ENCODE results near the gene TUBA1A. TPM values are rescaled to one million over a fixed set of nuclear protein-coding genes. Genes with fewer than 3 reads are reported as not detected.

TUBA1A gene
- total and polyA plus RNA-seq, 10 donors, result 47.2 to 120 (median 70.1) TPM

- 80 to 89% (median 83%) methylated on average over 3 of the region's 3 CpGs for WGBS, 5 donors
- Histone ChIP-seq H3K4me3 (no peak overlapping the region), H3K9me3 (no peaks in the 10 kb centered on the region), H3K4me1 (peaks cover 10 to 45% (median 26%) of the 10 kb centered on the region in 6 donors), H3K27me3 (replicated peaks in 1 of 7) (no peaks in the 10 kb centered on the region), H3K36me3 (peaks cover 0 to 13% (median 7%) of the 10 kb centered on the region in 6 donors), H3K27ac (no peak overlapping the region)
- intact Hi-C loops (cut with DNase I; ENCODE audit: low total_unique reads), result no loop called here
- no peak for TF ChIP-seq POLR2AphosphoS5 (IDR thresholded peaks at IDR 0.05)
- TF ChIP-seq POLR2A (IDR thresholded peaks at IDR 0.05), result no peak
- TF ChIP-seq, protein P1, sequence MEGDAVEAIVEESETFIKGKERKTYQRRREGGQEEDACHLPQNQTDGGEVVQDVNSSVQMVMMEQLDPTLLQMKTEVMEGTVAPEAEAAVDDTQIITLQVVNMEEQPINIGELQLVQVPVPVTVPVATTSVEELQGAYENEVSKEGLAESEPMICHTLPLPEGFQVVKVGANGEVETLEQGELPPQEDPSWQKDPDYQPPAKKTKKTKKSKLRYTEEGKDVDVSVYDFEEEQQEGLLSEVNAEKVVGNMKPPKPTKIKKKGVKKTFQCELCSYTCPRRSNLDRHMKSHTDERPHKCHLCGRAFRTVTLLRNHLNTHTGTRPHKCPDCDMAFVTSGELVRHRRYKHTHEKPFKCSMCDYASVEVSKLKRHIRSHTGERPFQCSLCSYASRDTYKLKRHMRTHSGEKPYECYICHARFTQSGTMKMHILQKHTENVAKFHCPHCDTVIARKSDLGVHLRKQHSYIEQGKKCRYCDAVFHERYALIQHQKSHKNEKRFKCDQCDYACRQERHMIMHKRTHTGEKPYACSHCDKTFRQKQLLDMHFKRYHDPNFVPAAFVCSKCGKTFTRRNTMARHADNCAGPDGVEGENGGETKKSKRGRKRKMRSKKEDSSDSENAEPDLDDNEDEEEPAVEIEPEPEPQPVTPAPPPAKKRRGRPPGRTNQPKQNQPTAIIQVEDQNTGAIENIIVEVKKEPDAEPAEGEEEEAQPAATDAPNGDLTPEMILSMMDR (IDR thresholded peaks at IDR 0.05 in 8 of 11, conservative IDR thresholded peaks at IDR 0.05 in 3 of 11), result no peak
- DNase-seq, result no peak
These were observed 2.1 kb upstream of the TUBA1A start for GRCh38 chr12:49190974-49191373.

- intact Hi-C loops (cut with DNase I; ENCODE audit: low total_unique reads), result loop anchor here (2.0 kb wide), 1 partner anchor 59 kb away; the partner anchor contains the start of gene TUBA1B
- H3K4me1 ChIP-seq, result peaks cover 10 to 38% (median 24%) of the 10 kb centered on the region in 6 donors
- H3K36me3 ChIP-seq, result peaks cover 0 to 22% (median 17%) of the 10 kb centered on the region in 6 donors
- DNase-seq, result no peak
- no peak for TF ChIP-seq POLR2AphosphoS5 (IDR thresholded peaks at IDR 0.05)
- H3K27ac ChIP-seq, result peak overlapping the region; percentile 97 to 100 (median 98)
- 87 to 93% (median 91%) methylated on average over 12 of the region's 12 CpGs for WGBS, 5 donors
- no peaks in the 10 kb centered on the region for H3K27me3 ChIP-seq (replicated peaks in 1 of 7)
- H3K4me3 ChIP-seq, result peak overlapping the region in 6 of 8 donors; percentile 63 to 90 (median 80)
- no peaks in the 10 kb centered on the region for H3K9me3 ChIP-seq
These were observed 1.1 kb upstream of the TUBA1A start for GRCh38 chr12:49189731-49190716.

GRCh38 chr12:49188201-49188915 lies 522 bp downstream of the TUBA1A start:
- Histone ChIP-seq H3K27me3 (replicated peaks in 1 of 7) (no peaks in the 10 kb centered on the region), H3K9me3 (no peaks in the 10 kb centered on the region), H3K4me3 (peak overlapping the region; percentile 63 to 90 (median 80)), H3K36me3 (peaks cover 0 to 39% (median 27%) of the 10 kb centered on the region in 6 donors), H3K4me1 (peaks cover 10 to 38% (median 24%) of the 10 kb centered on the region in 6 donors), H3K27ac (peak overlapping the region; percentile 97 to 100 (median 98))
- 0% methylated on average over 46 to 52 of the region's 52 CpGs for WGBS, 5 donors
- peak; percentile 95 for DNase-seq
- intact Hi-C loops (cut with DNase I; ENCODE audit: low total_unique reads), result loop anchor here (2.0 kb wide), 1 partner anchor 58 kb away; the partner anchor contains the start of gene TUBA1B
- TF ChIP-seq POLR2AphosphoS5 (IDR thresholded peaks at IDR 0.05) (peak in 2 of 3 donors; percentile 67 to 71), POLR2A (IDR thresholded peaks at IDR 0.05) (peak in 1 of 3 donors; percentile 31)
- TF ChIP-seq, protein P1 (IDR thresholded peaks at IDR 0.05 in 8 of 11, conservative IDR thresholded peaks at IDR 0.05 in 3 of 11), result peak in 4 of 11 experiments; percentile 8 to 18 (median 14)

DNA sequence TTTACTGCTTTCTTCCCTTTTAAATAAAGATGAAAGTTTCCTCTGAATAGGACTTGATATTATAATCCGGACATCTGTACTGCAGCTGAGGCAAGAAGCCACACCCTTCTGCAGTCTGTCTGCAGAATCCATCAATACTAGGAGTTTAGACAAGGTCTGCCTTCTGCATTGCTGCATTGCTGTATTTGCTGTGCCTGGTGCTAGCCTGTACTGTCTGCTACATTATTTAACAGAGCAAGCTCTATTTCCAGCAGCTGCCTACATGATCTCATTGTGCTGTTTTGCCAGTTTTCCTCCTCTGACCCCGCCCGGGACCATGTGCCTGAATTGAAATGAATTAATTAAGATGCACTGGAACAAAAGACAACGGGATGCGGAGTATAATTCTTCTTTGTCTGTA lies 1.7 kb downstream of the TUBA1A start:
- intact Hi-C loops (cut with DNase I; ENCODE audit: low total_unique reads), result no loop called here
- Histone ChIP-seq H3K27me3 (replicated peaks in 1 of 7) (no peaks in the 10 kb centered on the region), H3K4me3 (peak overlapping the region in 7 of 8 donors; percentile 63 to 90 (median 77)), H3K9me3 (no peaks in the 10 kb centered on the region), H3K4me1 (peaks cover 10 to 38% (median 24%) of the 10 kb centered on the region in 6 donors), H3K36me3 (peaks cover 0 to 40% (median 27%) of the 10 kb centered on the region in 6 donors), H3K27ac (peak overlapping the region in 6 of 8 donors; percentile 98 to 100 (median 98))
- WGBS, 5 donors, result 57 to 73% (median 64%) methylated on average over 5 of the region's 5 CpGs
- TF ChIP-seq POLR2A (IDR thresholded peaks at IDR 0.05) (no peak), POLR2AphosphoS5 (IDR thresholded peaks at IDR 0.05) (no peak)
- TF ChIP-seq, protein P1 (IDR thresholded peaks at IDR 0.05 in 8 of 11, conservative IDR thresholded peaks at IDR 0.05 in 3 of 11), result no peak
- no peak for DNase-seq
